ENCODE results near the gene VWC2.

DNA sequence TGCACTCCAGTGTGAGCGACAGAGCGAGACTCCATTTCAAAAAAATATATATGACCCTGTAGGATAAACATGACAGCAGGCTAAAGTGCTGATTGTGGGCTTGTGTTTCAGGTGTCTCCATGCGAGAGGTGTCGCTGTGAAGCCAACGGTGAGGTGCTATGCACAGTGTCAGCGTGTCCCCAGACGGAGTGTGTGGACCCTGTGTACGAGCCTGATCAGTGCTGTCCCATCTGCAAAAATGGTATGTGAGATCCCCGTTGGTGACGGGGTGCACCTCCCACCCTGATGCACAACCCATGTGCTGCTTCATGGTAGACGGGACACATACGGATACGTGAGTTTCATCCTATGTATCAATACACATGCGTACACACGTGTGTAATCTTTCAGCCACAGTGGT lies 29.2 kb downstream of the VWC2 start:
- TF ChIP-seq CTCF (tag by site-specific recombination; IDR thresholded peaks at IDR 0.05) (no peak), GFI1B (tag by site-specific recombination; IDR thresholded peaks at IDR 0.05) (no peak), ZNF366 (tag by site-specific recombination; conservative IDR thresholded peaks at IDR 0.05) (no peak), ZNF664 (tag by site-specific recombination; IDR thresholded peaks at IDR 0.05) (no peak), ZNF391 (tag by site-specific recombination; IDR thresholded peaks at IDR 0.05; ENCODE audit: borderline replicate concordance, low read depth) (no peak), ZNF473 (tag by site-specific recombination; IDR thresholded peaks at IDR 0.05) (no peak), ZNF26 (tag by site-specific recombination; IDR thresholded peaks at IDR 0.05) (no peak), MYNN (tag by site-specific recombination; IDR thresholded peaks at IDR 0.05; ENCODE audit: borderline replicate concordance) (no peak)
- TF ChIP-seq, protein P1, sequence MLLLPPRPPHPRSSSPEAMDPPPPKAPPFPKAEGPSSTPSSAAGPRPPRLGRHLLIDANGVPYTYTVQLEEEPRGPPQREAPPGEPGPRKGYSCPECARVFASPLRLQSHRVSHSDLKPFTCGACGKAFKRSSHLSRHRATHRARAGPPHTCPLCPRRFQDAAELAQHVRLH (tag by site-specific recombination; IDR thresholded peaks at IDR 0.05): no peak
- TF ChIP-seq, protein P2, sequence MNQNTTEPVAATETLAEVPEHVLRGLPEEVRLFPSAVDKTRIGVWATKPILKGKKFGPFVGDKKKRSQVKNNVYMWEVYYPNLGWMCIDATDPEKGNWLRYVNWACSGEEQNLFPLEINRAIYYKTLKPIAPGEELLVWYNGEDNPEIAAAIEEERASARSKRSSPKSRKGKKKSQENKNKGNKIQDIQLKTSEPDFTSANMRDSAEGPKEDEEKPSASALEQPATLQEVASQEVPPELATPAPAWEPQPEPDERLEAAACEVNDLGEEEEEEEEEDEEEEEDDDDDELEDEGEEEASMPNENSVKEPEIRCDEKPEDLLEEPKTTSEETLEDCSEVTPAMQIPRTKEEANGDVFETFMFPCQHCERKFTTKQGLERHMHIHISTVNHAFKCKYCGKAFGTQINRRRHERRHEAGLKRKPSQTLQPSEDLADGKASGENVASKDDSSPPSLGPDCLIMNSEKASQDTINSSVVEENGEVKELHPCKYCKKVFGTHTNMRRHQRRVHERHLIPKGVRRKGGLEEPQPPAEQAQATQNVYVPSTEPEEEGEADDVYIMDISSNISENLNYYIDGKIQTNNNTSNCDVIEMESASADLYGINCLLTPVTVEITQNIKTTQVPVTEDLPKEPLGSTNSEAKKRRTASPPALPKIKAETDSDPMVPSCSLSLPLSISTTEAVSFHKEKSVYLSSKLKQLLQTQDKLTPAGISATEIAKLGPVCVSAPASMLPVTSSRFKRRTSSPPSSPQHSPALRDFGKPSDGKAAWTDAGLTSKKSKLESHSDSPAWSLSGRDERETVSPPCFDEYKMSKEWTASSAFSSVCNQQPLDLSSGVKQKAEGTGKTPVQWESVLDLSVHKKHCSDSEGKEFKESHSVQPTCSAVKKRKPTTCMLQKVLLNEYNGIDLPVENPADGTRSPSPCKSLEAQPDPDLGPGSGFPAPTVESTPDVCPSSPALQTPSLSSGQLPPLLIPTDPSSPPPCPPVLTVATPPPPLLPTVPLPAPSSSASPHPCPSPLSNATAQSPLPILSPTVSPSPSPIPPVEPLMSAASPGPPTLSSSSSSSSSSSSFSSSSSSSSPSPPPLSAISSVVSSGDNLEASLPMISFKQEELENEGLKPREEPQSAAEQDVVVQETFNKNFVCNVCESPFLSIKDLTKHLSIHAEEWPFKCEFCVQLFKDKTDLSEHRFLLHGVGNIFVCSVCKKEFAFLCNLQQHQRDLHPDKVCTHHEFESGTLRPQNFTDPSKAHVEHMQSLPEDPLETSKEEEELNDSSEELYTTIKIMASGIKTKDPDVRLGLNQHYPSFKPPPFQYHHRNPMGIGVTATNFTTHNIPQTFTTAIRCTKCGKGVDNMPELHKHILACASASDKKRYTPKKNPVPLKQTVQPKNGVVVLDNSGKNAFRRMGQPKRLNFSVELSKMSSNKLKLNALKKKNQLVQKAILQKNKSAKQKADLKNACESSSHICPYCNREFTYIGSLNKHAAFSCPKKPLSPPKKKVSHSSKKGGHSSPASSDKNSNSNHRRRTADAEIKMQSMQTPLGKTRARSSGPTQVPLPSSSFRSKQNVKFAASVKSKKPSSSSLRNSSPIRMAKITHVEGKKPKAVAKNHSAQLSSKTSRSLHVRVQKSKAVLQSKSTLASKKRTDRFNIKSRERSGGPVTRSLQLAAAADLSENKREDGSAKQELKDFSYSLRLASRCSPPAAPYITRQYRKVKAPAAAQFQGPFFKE (tag by site-specific recombination; IDR thresholded peaks at IDR 0.05; ENCODE audit: borderline replicate concordance): no peak
- TF ChIP-seq, protein P3, sequence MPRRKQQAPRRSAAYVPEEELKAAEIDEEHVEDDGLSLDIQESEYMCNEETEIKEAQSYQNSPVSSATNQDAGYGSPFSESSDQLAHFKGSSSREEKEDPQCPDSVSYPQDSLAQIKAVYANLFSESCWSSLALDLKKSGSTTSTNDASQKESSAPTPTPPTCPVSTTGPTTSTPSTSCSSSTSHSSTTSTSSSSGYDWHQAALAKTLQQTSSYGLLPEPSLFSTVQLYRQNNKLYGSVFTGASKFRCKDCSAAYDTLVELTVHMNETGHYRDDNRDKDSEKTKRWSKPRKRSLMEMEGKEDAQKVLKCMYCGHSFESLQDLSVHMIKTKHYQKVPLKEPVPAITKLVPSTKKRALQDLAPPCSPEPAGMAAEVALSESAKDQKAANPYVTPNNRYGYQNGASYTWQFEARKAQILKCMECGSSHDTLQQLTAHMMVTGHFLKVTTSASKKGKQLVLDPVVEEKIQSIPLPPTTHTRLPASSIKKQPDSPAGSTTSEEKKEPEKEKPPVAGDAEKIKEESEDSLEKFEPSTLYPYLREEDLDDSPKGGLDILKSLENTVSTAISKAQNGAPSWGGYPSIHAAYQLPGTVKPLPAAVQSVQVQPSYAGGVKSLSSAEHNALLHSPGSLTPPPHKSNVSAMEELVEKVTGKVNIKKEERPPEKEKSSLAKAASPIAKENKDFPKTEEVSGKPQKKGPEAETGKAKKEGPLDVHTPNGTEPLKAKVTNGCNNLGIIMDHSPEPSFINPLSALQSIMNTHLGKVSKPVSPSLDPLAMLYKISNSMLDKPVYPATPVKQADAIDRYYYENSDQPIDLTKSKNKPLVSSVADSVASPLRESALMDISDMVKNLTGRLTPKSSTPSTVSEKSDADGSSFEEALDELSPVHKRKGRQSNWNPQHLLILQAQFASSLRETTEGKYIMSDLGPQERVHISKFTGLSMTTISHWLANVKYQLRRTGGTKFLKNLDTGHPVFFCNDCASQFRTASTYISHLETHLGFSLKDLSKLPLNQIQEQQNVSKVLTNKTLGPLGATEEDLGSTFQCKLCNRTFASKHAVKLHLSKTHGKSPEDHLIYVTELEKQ (tag by site-specific recombination; IDR thresholded peaks at IDR 0.05; ENCODE audit: borderline replicate concordance): no peak

Data from HEK293 (cell line).